ENCODE results near the gene USP17L29.
"Not testable (repeated sequence)": the region's sequence is repeated elsewhere in the genome, so short reads cannot be mapped to it uniquely, and the experiment has no call there.

The USP17L29 gene, protein sequence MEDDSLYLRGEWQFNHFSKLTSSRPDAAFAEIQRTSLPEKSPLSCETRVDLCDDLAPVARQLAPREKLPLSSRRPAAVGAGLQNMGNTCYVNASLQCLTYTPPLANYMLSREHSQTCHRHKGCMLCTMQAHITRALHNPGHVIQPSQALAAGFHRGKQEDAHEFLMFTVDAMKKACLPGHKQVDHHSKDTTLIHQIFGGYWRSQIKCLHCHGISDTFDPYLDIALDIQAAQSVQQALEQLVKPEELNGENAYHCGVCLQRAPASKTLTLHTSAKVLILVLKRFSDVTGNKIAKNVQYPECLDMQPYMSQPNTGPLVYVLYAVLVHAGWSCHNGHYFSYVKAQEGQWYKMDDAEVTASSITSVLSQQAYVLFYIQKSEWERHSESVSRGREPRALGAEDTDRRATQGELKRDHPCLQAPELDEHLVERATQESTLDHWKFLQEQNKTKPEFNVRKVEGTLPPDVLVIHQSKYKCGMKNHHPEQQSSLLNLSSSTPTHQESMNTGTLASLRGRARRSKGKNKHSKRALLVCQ

GRCh38 chr4:9353338-9353737 lies at the start of gene USP17L29:
Gene USP17L29 (plus strand): TSS chr4:9353638. CDS start chr4:9353638, 0 bp downstream.
- H3K27ac Mint-ChIP-seq, H3K4me3 Mint-ChIP-seq: not testable (repeated sequence)

GRCh38 chr4:9324191-9324590 lies 29.2 kb upstream of the USP17L29 start:
- not testable (repeated sequence) for H3K4me1 Mint-ChIP-seq, H3K4me3 Mint-ChIP-seq

More at GRCh38 chr4:9353338-9353737, at the start of gene USP17L29:
- not testable (repeated sequence) for H3K9me3 Mint-ChIP-seq; H3K4me1 Mint-ChIP-seq; ATAC-seq; DNase-seq; H3K36me3 Mint-ChIP-seq (ENCODE audit: low read depth); H3K27me3 Mint-ChIP-seq

GRCh38 chr4:9324865-9325264 lies 28.6 kb upstream of the USP17L29 start, which contains the start of gene USP17L24:
Gene USP17L24 (plus strand): TSS chr4:9325165. CDS start chr4:9325165, 0 bp downstream.
- ATAC-seq; H3K9me3 Mint-ChIP-seq; H3K36me3 Mint-ChIP-seq (ENCODE audit: low read depth); H3K27me3 Mint-ChIP-seq; H3K27ac Mint-ChIP-seq; H3K4me1 Mint-ChIP-seq; H3K4me3 Mint-ChIP-seq; DNase-seq: not testable (repeated sequence)

More at GRCh38 chr4:9324191-9324590, 29.2 kb upstream of the USP17L29 start:
- not testable (repeated sequence) for H3K27ac Mint-ChIP-seq; ATAC-seq; H3K9me3 Mint-ChIP-seq; H3K36me3 Mint-ChIP-seq (ENCODE audit: low read depth); DNase-seq; H3K27me3 Mint-ChIP-seq

DNA sequence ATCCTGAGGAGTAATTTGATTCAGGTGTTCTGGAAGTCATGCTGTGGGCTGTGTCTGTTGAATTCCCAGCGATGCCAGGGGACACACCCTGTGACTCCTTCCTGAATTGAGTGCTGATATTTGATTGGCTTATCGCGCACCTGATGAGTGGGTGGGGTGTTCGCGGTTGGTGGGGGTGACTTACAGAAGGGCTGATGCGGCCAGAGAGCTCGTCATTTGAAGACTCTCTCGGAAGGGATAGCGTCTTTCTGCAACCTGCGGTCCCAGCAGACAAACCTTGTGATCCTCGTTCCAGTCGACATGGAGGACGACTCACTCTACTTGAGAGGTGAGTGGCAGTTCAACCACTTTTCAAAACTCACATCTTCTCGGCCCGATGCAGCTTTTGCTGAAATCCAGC lies 23.8 kb upstream of the USP17L29 start, which contains the start of gene USP17L25:
Gene USP17L25, plus strand, starts transcription at position 301 of the 400 bp plus-strand sequence. Its CDS starts 0 bp downstream, at position 301.
- DNase-seq; H3K4me3 Mint-ChIP-seq; ATAC-seq; H3K4me1 Mint-ChIP-seq; H3K27me3 Mint-ChIP-seq; H3K27ac Mint-ChIP-seq; H3K9me3 Mint-ChIP-seq; H3K36me3 Mint-ChIP-seq (ENCODE audit: low read depth): not testable (repeated sequence)

GRCh38 chr4:9334358-9334757 lies 19.1 kb upstream of the USP17L29 start, which contains the start of gene USP17L26:
Gene USP17L26 (plus strand): TSS chr4:9334658. CDS start chr4:9334658, 0 bp downstream.
- H3K36me3 Mint-ChIP-seq (ENCODE audit: low read depth); DNase-seq; H3K27me3 Mint-ChIP-seq; H3K27ac Mint-ChIP-seq; H3K9me3 Mint-ChIP-seq; H3K4me3 Mint-ChIP-seq; H3K4me1 Mint-ChIP-seq; ATAC-seq: not testable (repeated sequence)

DNA sequence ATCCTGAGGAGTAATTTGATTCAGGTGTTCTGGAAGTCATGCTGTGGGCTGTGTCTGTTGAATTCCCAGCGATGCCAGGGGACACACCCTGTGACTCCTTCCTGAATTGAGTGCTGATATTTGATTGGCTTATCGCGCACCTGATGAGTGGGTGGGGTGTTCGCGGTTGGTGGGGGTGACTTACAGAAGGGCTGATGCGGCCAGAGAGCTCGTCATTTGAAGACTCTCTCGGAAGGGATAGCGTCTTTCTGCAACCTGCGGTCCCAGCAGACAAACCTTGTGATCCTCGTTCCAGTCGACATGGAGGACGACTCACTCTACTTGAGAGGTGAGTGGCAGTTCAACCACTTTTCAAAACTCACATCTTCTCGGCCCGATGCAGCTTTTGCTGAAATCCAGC lies 14.3 kb upstream of the USP17L29 start, which contains the start of gene USP17L5:
Gene USP17L5, plus strand, starts transcription at position 301 of the 400 bp plus-strand sequence. Its CDS starts 0 bp downstream, at position 301.
- H3K4me1 Mint-ChIP-seq; ATAC-seq; H3K36me3 Mint-ChIP-seq (ENCODE audit: low read depth); H3K27me3 Mint-ChIP-seq; H3K9me3 Mint-ChIP-seq; DNase-seq; H3K27ac Mint-ChIP-seq; H3K4me3 Mint-ChIP-seq: not testable (repeated sequence)

DNA sequence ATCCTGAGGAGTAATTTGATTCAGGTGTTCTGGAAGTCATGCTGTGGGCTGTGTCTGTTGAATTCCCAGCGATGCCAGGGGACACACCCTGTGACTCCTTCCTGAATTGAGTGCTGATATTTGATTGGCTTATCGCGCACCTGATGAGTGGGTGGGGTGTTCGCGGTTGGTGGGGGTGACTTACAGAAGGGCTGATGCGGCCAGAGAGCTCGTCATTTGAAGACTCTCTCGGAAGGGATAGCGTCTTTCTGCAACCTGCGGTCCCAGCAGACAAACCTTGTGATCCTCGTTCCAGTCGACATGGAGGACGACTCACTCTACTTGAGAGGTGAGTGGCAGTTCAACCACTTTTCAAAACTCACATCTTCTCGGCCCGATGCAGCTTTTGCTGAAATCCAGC lies 9.6 kb upstream of the USP17L29 start, which contains the start of gene USP17L27:
Gene USP17L27, plus strand, starts transcription at position 301 of the 400 bp plus-strand sequence. Its CDS starts 0 bp downstream, at position 301.
- not testable (repeated sequence) for H3K27me3 Mint-ChIP-seq; H3K4me3 Mint-ChIP-seq; DNase-seq; H3K36me3 Mint-ChIP-seq (ENCODE audit: low read depth); H3K27ac Mint-ChIP-seq; H3K4me1 Mint-ChIP-seq; H3K9me3 Mint-ChIP-seq; ATAC-seq

DNA sequence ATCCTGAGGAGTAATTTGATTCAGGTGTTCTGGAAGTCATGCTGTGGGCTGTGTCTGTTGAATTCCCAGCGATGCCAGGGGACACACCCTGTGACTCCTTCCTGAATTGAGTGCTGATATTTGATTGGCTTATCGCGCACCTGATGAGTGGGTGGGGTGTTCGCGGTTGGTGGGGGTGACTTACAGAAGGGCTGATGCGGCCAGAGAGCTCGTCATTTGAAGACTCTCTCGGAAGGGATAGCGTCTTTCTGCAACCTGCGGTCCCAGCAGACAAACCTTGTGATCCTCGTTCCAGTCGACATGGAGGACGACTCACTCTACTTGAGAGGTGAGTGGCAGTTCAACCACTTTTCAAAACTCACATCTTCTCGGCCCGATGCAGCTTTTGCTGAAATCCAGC lies 4.8 kb upstream of the USP17L29 start, which contains the start of gene USP17L28:
Gene USP17L28, plus strand, starts transcription at position 301 of the 400 bp plus-strand sequence. Its CDS starts 0 bp downstream, at position 301.
- H3K4me1 Mint-ChIP-seq; H3K4me3 Mint-ChIP-seq; DNase-seq; H3K36me3 Mint-ChIP-seq (ENCODE audit: low read depth); ATAC-seq; H3K9me3 Mint-ChIP-seq; H3K27me3 Mint-ChIP-seq; H3K27ac Mint-ChIP-seq: not testable (repeated sequence)

DNA sequence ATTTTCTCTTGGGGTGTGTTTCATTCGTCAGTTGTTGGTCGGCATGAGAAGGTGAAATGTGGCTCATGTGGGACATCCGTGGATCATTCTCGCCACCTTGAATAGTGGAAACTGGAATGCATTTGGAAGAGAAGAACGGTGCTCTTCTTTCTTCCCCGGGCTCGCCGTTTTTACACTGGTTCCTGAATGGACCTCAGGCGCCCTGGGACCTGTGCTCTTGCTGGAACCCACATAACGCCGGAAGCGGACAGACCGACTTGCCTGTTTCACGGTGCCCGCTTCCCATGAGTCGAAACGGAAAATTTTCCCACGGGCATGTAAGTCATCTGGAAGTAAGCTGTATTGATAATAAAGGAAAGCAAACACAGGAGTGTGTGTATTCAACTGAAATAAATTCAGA lies 2.6 kb upstream of the USP17L29 start:
- not testable (repeated sequence) for H3K27ac Mint-ChIP-seq; ATAC-seq; H3K27me3 Mint-ChIP-seq; H3K9me3 Mint-ChIP-seq; H3K4me1 Mint-ChIP-seq; DNase-seq; H3K36me3 Mint-ChIP-seq (ENCODE audit: low read depth); H3K4me3 Mint-ChIP-seq

GRCh38 chr4:9362829-9363228 lies 9.4 kb downstream of the USP17L29 start, which contains the start of gene USP17L30:
Gene USP17L30 (plus strand): TSS chr4:9363129. CDS start chr4:9363129, 0 bp downstream.
- H3K36me3 Mint-ChIP-seq (ENCODE audit: low read depth); H3K4me3 Mint-ChIP-seq; H3K27ac Mint-ChIP-seq; H3K4me1 Mint-ChIP-seq; H3K9me3 Mint-ChIP-seq; H3K27me3 Mint-ChIP-seq; DNase-seq; ATAC-seq: not testable (repeated sequence)

GRCh38 chr4:9379881-9380280 lies 26.4 kb downstream of the USP17L29 start:
- not testable (repeated sequence) for ATAC-seq; H3K4me3 Mint-ChIP-seq; DNase-seq; H3K4me1 Mint-ChIP-seq; H3K27ac Mint-ChIP-seq; H3K36me3 Mint-ChIP-seq (ENCODE audit: low read depth); H3K27me3 Mint-ChIP-seq; H3K9me3 Mint-ChIP-seq

- DNase-seq: peak; percentile 59
- H3K9me3 Mint-ChIP-seq; ATAC-seq; H3K27ac Mint-ChIP-seq; H3K27me3 Mint-ChIP-seq; H3K4me1 Mint-ChIP-seq; H3K36me3 Mint-ChIP-seq (ENCODE audit: low read depth): not testable (repeated sequence)
- peak overlapping the region; percentile 8 for H3K4me3 Mint-ChIP-seq
Measured at GRCh38 chr4:9381012-9381534, 27.6 kb downstream of the USP17L29 start.

GRCh38 chr4:9384126-9384525 lies 30.7 kb downstream of the USP17L29 start:
- Mint-ChIP-seq H3K4me1 (no peaks in the 10 kb centered on the region), H3K27ac (no peak overlapping the region), H3K9me3 (no peaks in the 10 kb centered on the region), H3K4me3 (no peak overlapping the region), H3K36me3 (ENCODE audit: low read depth) (no peaks in the 10 kb centered on the region), H3K27me3 (no peaks in the 10 kb centered on the region)
- DNase-seq: no peak
- ATAC-seq: no peak

DNA sequence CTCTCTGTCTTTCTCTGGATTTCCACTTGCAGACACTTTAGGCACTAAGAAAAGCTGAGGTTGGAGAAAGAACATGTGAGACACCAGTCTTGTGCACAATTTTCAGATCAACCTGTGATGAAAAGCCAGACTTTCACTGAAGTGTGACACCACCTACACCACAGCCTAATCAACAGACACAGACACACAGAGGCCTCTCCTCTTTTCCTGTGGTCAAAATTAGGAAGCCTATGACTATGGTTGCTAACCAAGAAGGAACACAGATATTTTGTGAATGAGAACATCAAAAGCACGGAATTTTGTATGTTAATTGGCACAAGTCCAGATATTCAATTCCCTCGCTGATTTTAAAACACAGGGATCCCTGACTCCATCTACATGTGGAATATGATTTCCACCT lies 35.6 kb downstream of the USP17L29 start:
- not testable (repeated sequence) for ATAC-seq

More for the DNA sequence above, 35.6 kb downstream of the USP17L29 start:
- H3K9me3 Mint-ChIP-seq; H3K4me3 Mint-ChIP-seq; H3K4me1 Mint-ChIP-seq; H3K27ac Mint-ChIP-seq; H3K36me3 Mint-ChIP-seq (ENCODE audit: low read depth); DNase-seq; H3K27me3 Mint-ChIP-seq: not testable (repeated sequence)
